NCI-H146 treated with DMSO at 0.1 percent for 48 hours (cell line): ENCODE results near the gene PDE7B.
"Not testable (repeated sequence)": the region's sequence is repeated elsewhere in the genome, so short reads cannot be mapped to it uniquely, and the experiment has no call there.

Experiments used
- DNase-seq: peaks from one replicate; lab custom pipeline; 2025; ENCODE audit not compliant: unreplicated experiment; lab: John Stamatoyannopoulos, UW

PDE7B gene

GRCh38 chr6:136175873-136176272 lies 324.4 kb downstream of the PDE7B start:
- no peak for DNase-seq

GRCh38 chr6:136178749-136179148 lies 327.2 kb downstream of the PDE7B start:
- DNase-seq, result no peak

- DNase-seq, result no peak
These were observed 329.4 kb downstream of the PDE7B start for GRCh38 chr6:136180704-136181511.

GRCh38 chr6:136181512-136181833 lies 330.0 kb downstream of the PDE7B start:
- DNase-seq, result no peak

- no peak for DNase-seq
These were observed 330.4 kb downstream of the PDE7B start for GRCh38 chr6:136181861-136182260.

GRCh38 chr6:136184738-136185137 lies 333.2 kb downstream of the PDE7B start:
- DNase-seq, result no peak

GRCh38 chr6:136186363-136186762 lies 334.9 kb downstream of the PDE7B start:
- DNase-seq, result no peak

GRCh38 chr6:136188486-136188885 lies 337.0 kb downstream of the PDE7B start:
- DNase-seq, result no peak

- no peak for DNase-seq
These were observed 337.6 kb downstream of the PDE7B start for GRCh38 chr6:136189104-136189503.

- DNase-seq, result no peak
These were observed 340.3 kb downstream of the PDE7B start for GRCh38 chr6:136191606-136192312.

- no peak for DNase-seq
These were observed 341.4 kb downstream of the PDE7B start for GRCh38 chr6:136192902-136193301.

- DNase-seq, result no peak
These were observed 350.2 kb downstream of the PDE7B start for GRCh38 chr6:136201732-136202131.

GRCh38 chr6:136208783-136209182 lies 357.3 kb downstream of the PDE7B start:
- no peak for DNase-seq

GRCh38 chr6:136209496-136209895 lies 358.0 kb downstream of the PDE7B start:
- DNase-seq, result no peak

- DNase-seq, result no peak
These were observed 359.1 kb downstream of the PDE7B start for GRCh38 chr6:136210398-136211165.

GRCh38 chr6:136212608-136213007 lies 361.1 kb downstream of the PDE7B start:
- no peak for DNase-seq

- no peak for DNase-seq
These were observed 361.6 kb downstream of the PDE7B start for GRCh38 chr6:136213012-136213539.

GRCh38 chr6:136213853-136214252 lies 362.4 kb downstream of the PDE7B start:
- DNase-seq, result no peak

- DNase-seq, result no peak
These were observed 365.3 kb downstream of the PDE7B start for GRCh38 chr6:136216503-136217401.

- DNase-seq, result not testable (repeated sequence)
These were observed 373.5 kb downstream of the PDE7B start for GRCh38 chr6:136224974-136225373.

GRCh38 chr6:136225496-136225895 lies 374.0 kb downstream of the PDE7B start:
- DNase-seq, result no peak
